Esophagus muscularis mucosa (tissue), 4 donors: Measurements from ENCODE around the gene PLPPR1.

Experiments used
- EP300 ChIP-seq: sonication (generic); formaldehyde crosslinking; IDR thresholded peaks from one replicate; pipeline ENCODE4 v1.6.1; 2017; ENCODE audit warnings: antibody characterized with exemption
- POLR2A ChIP-seq: fragments of 450-650 bp; IDR thresholded peaks from one replicate; pipeline ENCODE4 v1.6.1; 2017; ENCODE audit warnings: antibody characterized with exemption, moderate library complexity, mild to moderate bottlenecking, low read depth
- TF ChIP-seq, protein P1 (sequence below), 3 experiments: fragments of 200-600 bp in 2 of 3; fragments of 450-650 bp in 1 of 3; sonication (generic) in 2 of 3; IDR thresholded peaks; one replicate each; pipeline ENCODE4 v1.5.1; 2017 to 2019; ENCODE audit warnings: antibody characterized with exemption in 3 of 3, mild to moderate bottlenecking in 2 of 3, moderate library complexity in 1 of 3

DNA sequence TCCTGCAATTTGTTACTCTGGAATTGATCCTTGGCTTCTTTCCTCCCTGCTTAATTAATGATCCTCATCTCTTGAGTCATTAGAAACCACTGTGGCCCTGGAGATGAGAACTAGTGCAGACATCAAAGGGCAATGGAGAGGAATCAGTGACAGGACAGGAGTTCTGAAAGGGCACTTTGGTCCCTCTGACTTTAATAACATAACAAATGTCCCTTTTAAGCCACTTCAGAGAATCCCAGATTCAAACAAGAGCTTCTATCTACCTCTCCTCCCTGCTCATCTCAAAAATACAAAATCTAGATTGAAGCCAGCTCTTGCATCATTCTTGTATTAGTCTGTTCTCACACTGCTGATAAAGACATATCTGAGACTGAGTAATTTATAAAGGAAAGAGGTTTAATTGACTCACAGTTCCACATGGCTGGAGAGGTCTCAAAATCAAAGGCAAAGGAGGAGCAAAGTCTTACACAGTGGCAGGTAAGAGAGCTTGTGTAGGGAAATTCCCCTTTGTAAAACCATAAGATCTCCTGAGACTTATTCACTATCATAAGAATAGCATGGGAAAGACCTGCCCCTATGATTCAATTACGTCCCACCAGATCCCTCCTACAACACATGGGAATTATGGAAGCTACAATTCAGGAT lies 139.1 kb downstream of the PLPPR1 start:
- TF ChIP-seq EP300: no peak
- no peak for TF ChIP-seq POLR2A
- TF ChIP-seq, protein P1, sequence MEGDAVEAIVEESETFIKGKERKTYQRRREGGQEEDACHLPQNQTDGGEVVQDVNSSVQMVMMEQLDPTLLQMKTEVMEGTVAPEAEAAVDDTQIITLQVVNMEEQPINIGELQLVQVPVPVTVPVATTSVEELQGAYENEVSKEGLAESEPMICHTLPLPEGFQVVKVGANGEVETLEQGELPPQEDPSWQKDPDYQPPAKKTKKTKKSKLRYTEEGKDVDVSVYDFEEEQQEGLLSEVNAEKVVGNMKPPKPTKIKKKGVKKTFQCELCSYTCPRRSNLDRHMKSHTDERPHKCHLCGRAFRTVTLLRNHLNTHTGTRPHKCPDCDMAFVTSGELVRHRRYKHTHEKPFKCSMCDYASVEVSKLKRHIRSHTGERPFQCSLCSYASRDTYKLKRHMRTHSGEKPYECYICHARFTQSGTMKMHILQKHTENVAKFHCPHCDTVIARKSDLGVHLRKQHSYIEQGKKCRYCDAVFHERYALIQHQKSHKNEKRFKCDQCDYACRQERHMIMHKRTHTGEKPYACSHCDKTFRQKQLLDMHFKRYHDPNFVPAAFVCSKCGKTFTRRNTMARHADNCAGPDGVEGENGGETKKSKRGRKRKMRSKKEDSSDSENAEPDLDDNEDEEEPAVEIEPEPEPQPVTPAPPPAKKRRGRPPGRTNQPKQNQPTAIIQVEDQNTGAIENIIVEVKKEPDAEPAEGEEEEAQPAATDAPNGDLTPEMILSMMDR (IDR thresholded peaks at IDR 0.05): no peak
